ENCODE results near the gene SLC46A2.

- TF ChIP-seq CTCF (IDR thresholded peaks at IDR 0.05 in 2 of 3, conservative IDR thresholded peaks at IDR 0.05 in 1 of 3; ENCODE audit: borderline replicate concordance in 1 of 3, insufficient read depth in 1 of 3, low read depth in 2 of 3, low read length in 2 of 3) (no peak), POLR2AphosphoS5 (IDR thresholded peaks at IDR 0.05; ENCODE audit: low read depth, low read length) (no peak), TCF7L2 (IDR thresholded peaks at IDR 0.05; ENCODE audit: borderline replicate concordance, extremely low read depth, insufficient read depth, insufficient read length) (no peak), SRF (IDR thresholded peaks at IDR 0.05; ENCODE audit: low read depth) (no peak), SIN3A (IDR thresholded peaks at IDR 0.05; ENCODE audit: low read depth) (no peak), FOSL1 (IDR thresholded peaks at IDR 0.05; ENCODE audit: low read depth) (no peak), EZH2phosphoT487 (IDR thresholded peaks at IDR 0.05; ENCODE audit: borderline replicate concordance) (no peak)
- TF ChIP-seq, protein P1, sequence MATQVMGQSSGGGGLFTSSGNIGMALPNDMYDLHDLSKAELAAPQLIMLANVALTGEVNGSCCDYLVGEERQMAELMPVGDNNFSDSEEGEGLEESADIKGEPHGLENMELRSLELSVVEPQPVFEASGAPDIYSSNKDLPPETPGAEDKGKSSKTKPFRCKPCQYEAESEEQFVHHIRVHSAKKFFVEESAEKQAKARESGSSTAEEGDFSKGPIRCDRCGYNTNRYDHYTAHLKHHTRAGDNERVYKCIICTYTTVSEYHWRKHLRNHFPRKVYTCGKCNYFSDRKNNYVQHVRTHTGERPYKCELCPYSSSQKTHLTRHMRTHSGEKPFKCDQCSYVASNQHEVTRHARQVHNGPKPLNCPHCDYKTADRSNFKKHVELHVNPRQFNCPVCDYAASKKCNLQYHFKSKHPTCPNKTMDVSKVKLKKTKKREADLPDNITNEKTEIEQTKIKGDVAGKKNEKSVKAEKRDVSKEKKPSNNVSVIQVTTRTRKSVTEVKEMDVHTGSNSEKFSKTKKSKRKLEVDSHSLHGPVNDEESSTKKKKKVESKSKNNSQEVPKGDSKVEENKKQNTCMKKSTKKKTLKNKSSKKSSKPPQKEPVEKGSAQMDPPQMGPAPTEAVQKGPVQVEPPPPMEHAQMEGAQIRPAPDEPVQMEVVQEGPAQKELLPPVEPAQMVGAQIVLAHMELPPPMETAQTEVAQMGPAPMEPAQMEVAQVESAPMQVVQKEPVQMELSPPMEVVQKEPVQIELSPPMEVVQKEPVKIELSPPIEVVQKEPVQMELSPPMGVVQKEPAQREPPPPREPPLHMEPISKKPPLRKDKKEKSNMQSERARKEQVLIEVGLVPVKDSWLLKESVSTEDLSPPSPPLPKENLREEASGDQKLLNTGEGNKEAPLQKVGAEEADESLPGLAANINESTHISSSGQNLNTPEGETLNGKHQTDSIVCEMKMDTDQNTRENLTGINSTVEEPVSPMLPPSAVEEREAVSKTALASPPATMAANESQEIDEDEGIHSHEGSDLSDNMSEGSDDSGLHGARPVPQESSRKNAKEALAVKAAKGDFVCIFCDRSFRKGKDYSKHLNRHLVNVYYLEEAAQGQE (IDR thresholded peaks at IDR 0.05; ENCODE audit: low read depth) = no peak
These were observed 22.6 kb upstream of the SLC46A2 start for GRCh38 chr9:112913326-112913725.

Measured in HCT116 (cell line).